CD4-positive, alpha-beta T cell (primary cell): ENCODE results near the gene UPB1. TPM values are rescaled to one million over a fixed set of nuclear protein-coding genes. Genes with fewer than 3 reads are reported as not detected.
"Not testable (repeated sequence)": the region's sequence is repeated elsewhere in the genome, so short reads cannot be mapped to it uniquely, and the experiment has no call there.

ENCODE experiments used
- ATAC-seq: fragments of 200-7000 bp; cut with Tn5 transposase; one replicate; pipeline ENCODE4 v1.10.0; 2022; ENCODE audit warnings: mild to moderate bottlenecking; ENCODE audit not compliant: poor library complexity
- CTCF ChIA-PET: fragments of 350-600 bp; sonication (Branson Sonifier 250); formaldehyde crosslinking; loops from one replicate; lab custom pipeline; 2021; ENCODE audit warnings: antibody characterized with exemption, inconsistent platforms; lab: Charles Lee
- POLR2A ChIA-PET: fragments of 350-600 bp; sonication (Branson Sonifier 250); formaldehyde crosslinking; loops from one replicate; lab custom pipeline; 2021; ENCODE audit warnings: antibody characterized with exemption, inconsistent platforms; lab: Charles Lee
- DNase-seq, 14 experiments: peaks; one replicate each; pipeline ENCODE4 v3.0.0-alpha.2; 2013 to 2020; ENCODE audit warnings: mixed read lengths in 2 of 14
- H3K27ac ChIP-seq, 2 donors: one replicate each; pipeline versions ENCODE4 v1.5.1 to v1.7.0; 2013; ENCODE audit warnings: low read length in 2 of 2, low read depth in 1 of 2, mild to moderate bottlenecking in 1 of 2
- H3K27me3 ChIP-seq, 2 experiments: 1 replicate in 1 of 2; 2 replicates in 1 of 2; pipeline versions ENCODE4 v1.6.1 to v1.7.0; 2013; ENCODE audit warnings: low read length in 2 of 2, control low read depth in 1 of 2, mild to moderate bottlenecking in 1 of 2, moderate library complexity in 1 of 2; ENCODE audit not compliant: insufficient read depth in 2 of 2, control insufficient read depth in 1 of 2
- H3K36me3 ChIP-seq: one replicate; pipeline ENCODE4 v1.6.1; 2013; ENCODE audit warnings: low read length, control low read depth; ENCODE audit not compliant: insufficient read depth
- H3K4me1 ChIP-seq: one replicate; pipeline ENCODE4 v1.6.1; 2013; ENCODE audit warnings: low read length, control low read depth; ENCODE audit not compliant: insufficient read depth
- H3K4me3 ChIP-seq: one replicate; pipeline ENCODE4 v1.5.1; 2013; ENCODE audit warnings: mild to moderate bottlenecking, low read length, moderate library complexity
- H3K9me3 ChIP-seq, 2 experiments: 1 replicate in 1 of 2; 2 replicates in 1 of 2; pipeline versions ENCODE4 v1.6.1 to v1.7.0; 2013; ENCODE audit warnings: low read length in 2 of 2, mild to moderate bottlenecking in 2 of 2, control low read depth in 1 of 2, moderate library complexity in 1 of 2; ENCODE audit not compliant: control insufficient read depth in 1 of 2, insufficient read depth in 1 of 2
- H3K27ac Mint-ChIP-seq: one replicate; pipeline ENCODE4 v1.8.0; 2020; ENCODE audit warnings: mixed read lengths
- H3K27me3 Mint-ChIP-seq: one replicate; pipeline ENCODE4 v1.8.0; 2021; ENCODE audit warnings: mixed read lengths
- H3K36me3 Mint-ChIP-seq: one replicate; pipeline ENCODE4 v1.8.0; 2021; ENCODE audit warnings: low read depth, mixed read lengths
- H3K4me1 Mint-ChIP-seq: one replicate; pipeline ENCODE4 v1.8.0; 2021; ENCODE audit warnings: low read depth, mixed read lengths
- H3K4me3 Mint-ChIP-seq: one replicate; pipeline ENCODE4 v1.8.0; 2020; ENCODE audit warnings: mild to moderate bottlenecking, mixed read lengths
- H3K9me3 Mint-ChIP-seq: one replicate; pipeline ENCODE4 v1.8.0; 2020; ENCODE audit warnings: mixed read lengths
- CTCF ChIP-seq: fragments of 200-600 bp; IDR thresholded peaks from one replicate; pipeline ENCODE4 v1.8.0; 2022; ENCODE audit warnings: antibody characterized with exemption, mild to moderate bottlenecking
- intact Hi-C, 2 experiments: fragments of 100-400 bp; cut with DNase I in 1 of 2; cut with micrococcal nuclease in 1 of 2; formaldehyde crosslinking; loops; one replicate each; pipeline versions ENCODE4 v1.15.1 to v1.9.0; 2023 to 2025; cut with DNase I, micrococcal nuclease
- total RNA-seq, 174 experiments: library from RNA in 2 of 174; stranded (reverse) in 2 of 174; gene quantifications; one replicate each; pipeline ENCODE4 v1.2.3 and lab custom pipeline; 2021 to 2026

Gene UPB1
- total RNA-seq, 2 experiments from 2014 or later, result 2.7 to 3.7 TPM

- Mint-ChIP-seq H3K4me1 (peaks cover 6% of the 10 kb centered on the region), H3K27ac (no peak overlapping the region), H3K4me3 (no peak overlapping the region), H3K36me3 (no peaks in the 10 kb centered on the region), H3K9me3 (no peaks in the 10 kb centered on the region), H3K27me3 (no peaks in the 10 kb centered on the region)
- ChIA-PET CTCF (no interaction called here), POLR2A (no interaction called here)
- DNase-seq, result no peak
- Histone ChIP-seq H3K36me3 (no peaks in the 10 kb centered on the region), H3K4me1 (peaks cover 7% of the 10 kb centered on the region), H3K27me3 (no peaks in the 10 kb centered on the region), H3K27ac (no peak overlapping the region), H3K4me3 (no peak overlapping the region), H3K9me3 (no peaks in the 10 kb centered on the region)
- TF ChIP-seq CTCF, result no peak
- no peak for ATAC-seq
- intact Hi-C loops, result loop anchor here in 1 of 2 experiments (10.0 kb wide), 2 partner anchors 225 to 335 kb away; no protein-coding TSS in a partner anchor
Observed at GRCh38 chr22:24529898-24530297, 34.8 kb downstream of the UPB1 start.

- CTCF ChIA-PET, ATAC-seq, DNase-seq, H3K27me3 ChIP-seq, H3K27me3 Mint-ChIP-seq, H3K27ac ChIP-seq, H3K9me3 ChIP-seq, POLR2A ChIA-PET, H3K4me1 ChIP-seq, intact Hi-C loops, H3K9me3 Mint-ChIP-seq, H3K27ac Mint-ChIP-seq, H3K4me3 Mint-ChIP-seq, H3K36me3 ChIP-seq, H3K4me1 Mint-ChIP-seq, H3K36me3 Mint-ChIP-seq, H3K4me3 ChIP-seq: not testable (repeated sequence)
Observed at GRCh38 chr22:24530968-24531367, 35.8 kb downstream of the UPB1 start.

DNA sequence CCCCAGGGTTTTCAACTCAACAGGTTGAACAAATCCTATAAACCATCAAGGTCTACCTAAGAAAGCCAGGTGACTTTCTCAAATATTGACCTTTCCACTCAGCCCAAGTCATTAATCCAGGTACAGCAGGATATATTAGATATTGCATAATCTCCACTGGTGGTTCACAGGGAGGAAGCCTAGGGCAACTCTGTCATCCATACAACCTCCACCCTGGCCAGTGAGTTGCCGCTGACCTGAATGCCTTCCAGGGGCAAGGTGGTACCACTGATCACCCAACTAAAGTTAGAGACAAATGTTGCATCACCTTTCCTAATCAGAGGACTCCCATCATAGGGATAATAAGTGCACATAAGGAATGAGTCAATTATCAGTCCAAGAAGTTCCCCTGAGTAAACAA, 36.9 kb downstream of the UPB1 start:
- no peak for TF ChIP-seq CTCF
- DNase-seq, result no peak
- no peaks in the 10 kb centered on the region for H3K4me1 Mint-ChIP-seq
- ChIA-PET POLR2A (no interaction called here), CTCF (no interaction called here)
- no peaks in the 10 kb centered on the region for H3K36me3 Mint-ChIP-seq
- Histone ChIP-seq H3K9me3 (no peaks in the 10 kb centered on the region), H3K4me3 (no peak overlapping the region), H3K4me1 (no peaks in the 10 kb centered on the region), H3K27me3 (no peaks in the 10 kb centered on the region), H3K27ac (no peak overlapping the region), H3K36me3 (no peaks in the 10 kb centered on the region)
- intact Hi-C loops, result no loop called here
- H3K4me3 Mint-ChIP-seq, result no peak overlapping the region
- H3K27ac Mint-ChIP-seq, result no peak overlapping the region
- ATAC-seq, result no peak
- no peaks in the 10 kb centered on the region for H3K27me3 Mint-ChIP-seq
- no peaks in the 10 kb centered on the region for H3K9me3 Mint-ChIP-seq

DNA sequence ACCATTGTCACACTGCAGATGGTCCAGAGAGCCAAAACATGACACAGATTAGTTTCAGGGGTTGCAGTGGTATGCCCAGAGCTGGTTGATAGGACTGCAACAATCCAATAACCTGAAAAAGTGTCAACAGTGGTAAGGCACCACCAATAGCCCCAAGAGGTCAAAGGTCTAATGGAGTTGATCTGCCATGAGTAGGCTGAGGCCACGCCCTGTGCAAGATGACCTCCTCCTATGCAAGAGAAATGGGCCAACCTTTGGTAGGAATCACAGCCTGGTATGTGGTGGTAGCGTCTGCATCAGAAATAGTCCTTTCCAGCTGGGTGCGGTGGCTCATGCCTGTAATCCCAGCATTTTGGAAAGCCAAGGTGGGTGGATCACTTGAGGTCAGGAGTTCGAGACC, 40.2 kb downstream of the UPB1 start:
- no peaks in the 10 kb centered on the region for H3K27me3 ChIP-seq
- no peaks in the 10 kb centered on the region for H3K27me3 Mint-ChIP-seq
- peaks cover 15% of the 10 kb centered on the region for H3K36me3 Mint-ChIP-seq
- ChIA-PET POLR2A (no interaction called here), CTCF (interaction anchor here (0.7 kb wide), 1 partner anchor 49 kb away, joined by 3 read pairs; no protein-coding TSS in a partner anchor)
- no peaks in the 10 kb centered on the region for H3K4me1 Mint-ChIP-seq
- TF ChIP-seq CTCF, result no peak
- no peak overlapping the region for H3K27ac ChIP-seq
- intact Hi-C loops, result no loop called here
- no peak overlapping the region for H3K27ac Mint-ChIP-seq
- no peak overlapping the region for H3K4me3 Mint-ChIP-seq
- no peak for ATAC-seq
- no peaks in the 10 kb centered on the region for H3K4me1 ChIP-seq
- no peaks in the 10 kb centered on the region for H3K9me3 ChIP-seq
- no peak overlapping the region for H3K4me3 ChIP-seq
- no peaks in the 10 kb centered on the region for H3K9me3 Mint-ChIP-seq
- peaks cover 6% of the 10 kb centered on the region for H3K36me3 ChIP-seq
- no peak for DNase-seq
